Measurements from ENCODE around the gene AK5.

GRCh38 chr1:77590651-77591050 is 308.8 kb downstream of the AK5 start:
- TF ChIP-seq, protein P1, sequence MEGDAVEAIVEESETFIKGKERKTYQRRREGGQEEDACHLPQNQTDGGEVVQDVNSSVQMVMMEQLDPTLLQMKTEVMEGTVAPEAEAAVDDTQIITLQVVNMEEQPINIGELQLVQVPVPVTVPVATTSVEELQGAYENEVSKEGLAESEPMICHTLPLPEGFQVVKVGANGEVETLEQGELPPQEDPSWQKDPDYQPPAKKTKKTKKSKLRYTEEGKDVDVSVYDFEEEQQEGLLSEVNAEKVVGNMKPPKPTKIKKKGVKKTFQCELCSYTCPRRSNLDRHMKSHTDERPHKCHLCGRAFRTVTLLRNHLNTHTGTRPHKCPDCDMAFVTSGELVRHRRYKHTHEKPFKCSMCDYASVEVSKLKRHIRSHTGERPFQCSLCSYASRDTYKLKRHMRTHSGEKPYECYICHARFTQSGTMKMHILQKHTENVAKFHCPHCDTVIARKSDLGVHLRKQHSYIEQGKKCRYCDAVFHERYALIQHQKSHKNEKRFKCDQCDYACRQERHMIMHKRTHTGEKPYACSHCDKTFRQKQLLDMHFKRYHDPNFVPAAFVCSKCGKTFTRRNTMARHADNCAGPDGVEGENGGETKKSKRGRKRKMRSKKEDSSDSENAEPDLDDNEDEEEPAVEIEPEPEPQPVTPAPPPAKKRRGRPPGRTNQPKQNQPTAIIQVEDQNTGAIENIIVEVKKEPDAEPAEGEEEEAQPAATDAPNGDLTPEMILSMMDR (IDR thresholded peaks at IDR 0.05), result no peak
- TF ChIP-seq POLR2A (IDR thresholded peaks at IDR 0.05), result no peak
